Skeletal muscle tissue (tissue), 4 donors: ENCODE measurements around the gene OR2F1. TPM values are rescaled to one million over a fixed set of nuclear protein-coding genes. Genes with fewer than 3 reads are reported as not detected.
"Not testable (repeated sequence)": the region's sequence is repeated elsewhere in the genome, so short reads cannot be mapped to it uniquely, and the experiment has no call there.

Experiments used
- H3K27ac ChIP-seq: one replicate; pipeline ENCODE4 v1.7.0; 2013; ENCODE audit warnings: mild to moderate bottlenecking, low read depth, low read length, inconsistent platforms
- H3K27me3 ChIP-seq, 3 donors: one replicate each; pipeline ENCODE4 v1.7.0; 2013; ENCODE audit warnings: low read length in 3 of 3; ENCODE audit not compliant: control insufficient read depth in 3 of 3, insufficient read depth in 3 of 3
- H3K36me3 ChIP-seq, 3 donors: one replicate each; pipeline ENCODE4 v1.7.0; 2013; ENCODE audit warnings: low read length in 3 of 3; ENCODE audit not compliant: control insufficient read depth in 3 of 3, insufficient read depth in 3 of 3
- H3K4me1 ChIP-seq, 3 donors: one replicate each; pipeline ENCODE4 v1.7.0; 2013; ENCODE audit warnings: low read length in 3 of 3, mild to moderate bottlenecking in 3 of 3; ENCODE audit not compliant: control insufficient read depth in 3 of 3, insufficient read depth in 3 of 3
- H3K4me3 ChIP-seq, 3 donors: one replicate each; pipeline ENCODE4 v1.7.0; 2013; ENCODE audit warnings: low read length in 3 of 3
- H3K9ac ChIP-seq, 3 donors: one replicate each; pipeline ENCODE4 v1.7.0; 2013; ENCODE audit warnings: low read length in 3 of 3, mild to moderate bottlenecking in 3 of 3, moderate library complexity in 2 of 3, low read depth in 1 of 3
- H3K9me3 ChIP-seq, 3 donors: one replicate each; pipeline ENCODE4 v1.7.0; 2013; ENCODE audit warnings: low read length in 3 of 3; ENCODE audit not compliant: control insufficient read depth in 3 of 3
- total RNA-seq: library from RNA; depleted of rRNA; stranded (reverse); fragments of >200 nt; gene quantifications from one replicate; pipeline ENCODE4 v1.2.3, GENCODE V29; 2014
- donor health status: Osteomylitis.

OR2F1 gene
- total RNA-seq, 1 donor from 2014 or later = not detected

- Histone ChIP-seq H3K9ac (no peak overlapping the region), H3K4me1 (no peaks in the 10 kb centered on the region), H3K36me3 (no peaks in the 10 kb centered on the region), H3K27ac (no peak overlapping the region), H3K27me3 (no peaks in the 10 kb centered on the region), H3K4me3 (no peak overlapping the region), H3K9me3 (peaks cover 0 to 2% (median 0%) of the 10 kb centered on the region in 3 donors)
Observed at GRCh38 chr7:144006029-144006691, 51.5 kb downstream of the OR2F1 start.

- Histone ChIP-seq H3K27ac (no peak overlapping the region), H3K36me3 (no peaks in the 10 kb centered on the region), H3K9ac (no peak overlapping the region), H3K4me3 (no peak overlapping the region), H3K27me3 (no peaks in the 10 kb centered on the region), H3K9me3 (peaks cover 0 to 2% (median 0%) of the 10 kb centered on the region in 3 donors), H3K4me1 (no peaks in the 10 kb centered on the region)
Observed at GRCh38 chr7:144006692-144007042, 52.0 kb downstream of the OR2F1 start.

DNA sequence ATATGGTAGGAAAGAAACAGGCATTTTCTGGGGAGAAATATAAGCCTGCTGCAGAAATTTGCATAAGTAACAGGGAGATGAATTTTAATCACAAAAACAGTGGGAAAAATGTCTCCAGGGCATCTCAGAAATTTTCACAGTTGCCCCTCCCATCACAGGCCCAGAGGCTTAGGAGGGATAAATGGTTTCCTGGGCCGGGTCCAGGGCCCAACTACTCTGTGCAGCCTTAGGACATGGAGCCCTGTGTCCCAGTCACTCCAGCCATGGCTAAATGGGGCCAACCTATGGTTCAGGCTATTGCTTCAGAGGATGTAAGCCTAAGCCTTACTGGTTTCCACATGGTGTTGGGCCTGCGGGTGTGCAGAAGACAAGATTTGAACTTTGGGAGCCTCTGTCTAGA lies 54.7 kb downstream of the OR2F1 start:
- no peak overlapping the region for H3K4me3 ChIP-seq
- H3K9ac ChIP-seq = no peak overlapping the region
- H3K27ac ChIP-seq = no peak overlapping the region
- H3K27me3 ChIP-seq = no peaks in the 10 kb centered on the region
- no peaks in the 10 kb centered on the region for H3K36me3 ChIP-seq
- H3K4me1 ChIP-seq = no peaks in the 10 kb centered on the region
- H3K9me3 ChIP-seq = peaks cover 0 to 2% (median 0%) of the 10 kb centered on the region in 3 donors

GRCh38 chr7:144010061-144010460 lies 55.4 kb downstream of the OR2F1 start:
- not testable (repeated sequence) for H3K27ac ChIP-seq, H3K27me3 ChIP-seq, H3K4me1 ChIP-seq, H3K9me3 ChIP-seq, H3K9ac ChIP-seq, H3K36me3 ChIP-seq, H3K4me3 ChIP-seq

DNA sequence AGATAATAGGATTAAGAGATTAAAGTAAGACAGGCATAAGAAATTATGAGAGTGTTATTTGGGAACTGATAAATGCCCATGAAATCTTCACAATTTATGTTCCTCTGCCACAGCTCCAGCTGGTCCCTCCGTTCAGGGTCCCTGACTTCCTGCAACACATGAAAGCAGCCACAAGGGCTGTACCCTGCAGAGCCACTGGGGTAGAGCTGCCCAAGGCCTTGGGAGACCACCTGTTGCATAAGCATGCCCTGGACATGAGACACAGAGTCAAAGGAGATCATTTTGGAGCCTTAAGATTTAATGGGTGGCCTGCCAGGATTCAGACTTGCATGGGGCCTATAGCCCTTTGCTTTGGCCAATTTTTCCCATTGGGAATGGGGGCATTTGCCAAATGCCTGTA lies 56.2 kb downstream of the OR2F1 start:
- H3K36me3 ChIP-seq, H3K27me3 ChIP-seq, H3K9ac ChIP-seq, H3K4me1 ChIP-seq, H3K9me3 ChIP-seq, H3K27ac ChIP-seq, H3K4me3 ChIP-seq: not testable (repeated sequence)

DNA sequence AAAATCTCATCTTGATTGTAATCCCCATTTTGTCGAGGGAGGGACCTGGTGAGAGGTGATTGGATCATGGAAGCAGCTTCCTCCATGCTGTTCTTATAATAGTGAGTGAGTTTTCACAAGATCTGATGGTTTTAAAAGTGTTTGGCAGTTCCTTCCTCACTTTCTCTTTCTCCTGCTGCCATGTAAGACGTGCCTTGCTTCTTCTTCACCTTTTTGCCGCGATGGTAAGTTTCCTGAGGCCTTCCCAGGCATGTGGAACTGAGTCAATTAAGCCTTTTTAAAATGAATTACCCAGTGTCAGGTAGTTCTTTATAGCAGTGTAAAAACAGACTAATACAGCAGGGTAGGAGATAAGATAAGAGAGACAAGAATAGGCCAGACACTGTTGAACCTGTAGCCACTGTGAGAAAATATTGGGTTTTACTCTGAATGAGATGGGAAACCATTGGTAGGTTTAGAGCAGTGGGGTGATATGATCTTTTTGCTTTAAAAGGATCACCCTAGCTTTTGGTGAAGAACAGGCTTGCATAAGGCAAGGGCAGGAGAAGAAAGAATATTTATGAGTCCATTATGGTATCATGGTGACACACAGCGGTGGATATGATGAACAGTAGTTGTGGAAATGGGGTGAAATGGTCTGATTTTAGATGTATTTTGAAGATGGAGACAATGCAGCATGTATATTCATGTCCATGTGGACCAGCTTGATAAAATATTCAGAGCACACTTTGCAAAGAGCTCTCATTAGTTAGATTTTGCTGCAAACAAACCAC lies 57.0 kb downstream of the OR2F1 start:
- Histone ChIP-seq H3K36me3 (no peaks in the 10 kb centered on the region), H3K4me3 (no peak overlapping the region), H3K27ac (no peak overlapping the region), H3K4me1 (no peaks in the 10 kb centered on the region), H3K9me3 (peaks cover 0 to 2% (median 0%) of the 10 kb centered on the region in 3 donors), H3K27me3 (no peaks in the 10 kb centered on the region), H3K9ac (no peak overlapping the region)

Other genes starting within 250 kb of the OR2F1 start
- gene CTAGE6, start 197.1 kb upstream of the OR2F1 start, total RNA-seq = 2.1 TPM
- 90.3 TPM for gene TCAF1, start 52.7 kb upstream of the OR2F1 start, total RNA-seq
- not detected for gene OR2F2, start 19.6 kb upstream of the OR2F1 start, total RNA-seq
- gene OR6B1, start 45.5 kb downstream of the OR2F1 start, total RNA-seq = not detected
- not detected for gene OR2A5, start 94.1 kb downstream of the OR2F1 start, total RNA-seq
- gene OR2A25, start 115.0 kb downstream of the OR2F1 start, total RNA-seq = not detected
- not detected for gene OR2A12, start 131.4 kb downstream of the OR2F1 start, total RNA-seq
- not detected for gene OR2A2, start 154.7 kb downstream of the OR2F1 start, total RNA-seq
- not detected for gene OR2A14, start 168.3 kb downstream of the OR2F1 start, total RNA-seq
- gene CTAGE4, start 228.6 kb downstream of the OR2F1 start, total RNA-seq = not detected
- gene ARHGEF35, start 241.0 kb downstream of the OR2F1 start, total RNA-seq = 1.6 TPM